ENCODE measurements around the gene DPH3. TPM values are rescaled to one million over a fixed set of nuclear protein-coding genes. Genes with fewer than 3 reads are reported as not detected.
A peak's percentile ranks its signal among the peaks of the same experiment; 100 is the strongest.
"Not testable (repeated sequence)": the region's sequence is repeated elsewhere in the genome, so short reads cannot be mapped to it uniquely, and the experiment has no call there.

The DPH3 gene
- 1 to 10 TPM; 4.6 to 8.1 (median 5.7) TPM for total RNA-seq

- DNase-seq (ENCODE audit: low spot score in 2 of 2) = peak; percentile 100
- peak within 1 kb of the TSS; percentile 87 for H3K4me3 ChIP-seq (ENCODE audit: low read depth, poor library complexity, severe bottlenecking)
- TF ChIP-seq CTCF (IDR thresholded peaks at IDR 0.05) = no peak
- TF ChIP-seq POLR2A (IDR thresholded peaks at IDR 0.05) = no peak
- intact Hi-C loops (cut with DNase I; ENCODE audit: low total_unique reads) = no loop called here
- 0% methylated on average over 35 to 41 of the region's 61 CpGs for WGBS, 2 donors
Observed at GRCh38 chr3:16264708-16265454, at the start of gene DPH3, which contains the start of gene OXNAD1. Gene DPH3 (minus strand): TSS chr3:16264943. CDS start chr3:16264876, 67 bp downstream. Gene OXNAD1 (plus strand): TSS chr3:16265212. CDS start chr3:16270953, 5,741 bp downstream.

GRCh38 chr3:16313886-16314645, 49.3 kb upstream of the DPH3 start:
- intact Hi-C loops (cut with DNase I; ENCODE audit: low total_unique reads) = no loop called here
- DNase-seq (ENCODE audit: low spot score in 2 of 2) = no peak
- WGBS, 2 donors = 88 to 89% methylated on average over 5 of the region's 5 CpGs
- no peak for TF ChIP-seq POLR2A (IDR thresholded peaks at IDR 0.05)
- TF ChIP-seq CTCF (IDR thresholded peaks at IDR 0.05) = no peak
- no peak overlapping the region for H3K4me3 ChIP-seq (ENCODE audit: low read depth, poor library complexity, severe bottlenecking)

GRCh38 chr3:16311960-16312451, 47.3 kb upstream of the DPH3 start:
- intact Hi-C loops (cut with DNase I; ENCODE audit: low total_unique reads) = no loop called here

GRCh38 chr3:16310486-16310885, 45.7 kb upstream of the DPH3 start:
- intact Hi-C loops (cut with DNase I; ENCODE audit: low total_unique reads); DNase-seq (ENCODE audit: low spot score in 2 of 2); H3K4me3 ChIP-seq (ENCODE audit: low read depth, poor library complexity, severe bottlenecking): not testable (repeated sequence)
- 84 to 91% methylated on average over 7 of the region's 7 CpGs for WGBS, 2 donors

More at GRCh38 chr3:16311960-16312451, 47.3 kb upstream of the DPH3 start:
- TF ChIP-seq CTCF (IDR thresholded peaks at IDR 0.05) (no peak), POLR2A (IDR thresholded peaks at IDR 0.05) (no peak)
- 26 to 43% methylated on average over 6 of the region's 6 CpGs for WGBS, 2 donors
- DNase-seq (ENCODE audit: low spot score in 2 of 2) = peak in 1 of 2 donors; percentile 54
- H3K4me3 ChIP-seq (ENCODE audit: low read depth, poor library complexity, severe bottlenecking) = no peak overlapping the region

- TF ChIP-seq POLR2A (IDR thresholded peaks at IDR 0.05) (no peak), CTCF (IDR thresholded peaks at IDR 0.05) (no peak)
- intact Hi-C loops (cut with DNase I; ENCODE audit: low total_unique reads) = no loop called here
- WGBS, 2 donors = 29 to 81% methylated on average over 2 of the region's 2 CpGs
- DNase-seq (ENCODE audit: low spot score in 2 of 2) = no peak
- H3K4me3 ChIP-seq (ENCODE audit: low read depth, poor library complexity, severe bottlenecking) = no peak overlapping the region
Observed at GRCh38 chr3:16309558-16309957, 44.8 kb upstream of the DPH3 start.

GRCh38 chr3:16308727-16309126, 44.0 kb upstream of the DPH3 start:
- DNase-seq (ENCODE audit: low spot score in 2 of 2) = no peak
- WGBS, 2 donors = 89 to 97% methylated on average over 1 of the region's 1 CpG
- H3K4me3 ChIP-seq (ENCODE audit: low read depth, poor library complexity, severe bottlenecking) = no peak overlapping the region
- TF ChIP-seq CTCF (IDR thresholded peaks at IDR 0.05) = no peak
- no peak for TF ChIP-seq POLR2A (IDR thresholded peaks at IDR 0.05)
- intact Hi-C loops (cut with DNase I; ENCODE audit: low total_unique reads) = no loop called here
